GM18505 (cell line): Measurements from ENCODE around the gene CLCN1.

ENCODE experiments used
- ATAC-seq: cut with Tn5 transposase; IDR thresholded peaks from one replicate; pipeline ENCODE4 v1.9.1; 2021; ENCODE audit not compliant: unreplicated experiment
- POLR2A ChIP-seq: IDR thresholded peaks from 4 replicates; pipeline ENCODE4 v1.6.1; 2011; ENCODE audit warnings: borderline replicate concordance; ENCODE audit not compliant: insufficient read depth, insufficient read length; ENCODE audit errors: extremely low read depth

The CLCN1 gene

GRCh38 chr7:143359771-143360353 is 44.0 kb downstream of the CLCN1 start:
- no peak for TF ChIP-seq POLR2A
- ATAC-seq = no peak

- no peak for TF ChIP-seq POLR2A
- ATAC-seq = no peak
Observed at GRCh38 chr7:143360788-143361551, 45.1 kb downstream of the CLCN1 start.

- no peak for TF ChIP-seq POLR2A
- ATAC-seq = no peak
Observed at GRCh38 chr7:143361552-143362130, 45.7 kb downstream of the CLCN1 start.

- ATAC-seq = no peak
- no peak for TF ChIP-seq POLR2A
Observed at GRCh38 chr7:143362131-143363015, 46.5 kb downstream of the CLCN1 start, which contains the start of gene FAM131B. Gene FAM131B, minus strand, starts transcription at chr7:143362713. Its CDS starts 110 bp downstream, at chr7:143362603.

- TF ChIP-seq POLR2A = no peak
Observed at GRCh38 chr7:143363016-143363937, 47.4 kb downstream of the CLCN1 start.

GRCh38 chr7:143367972-143368371 is 52.1 kb downstream of the CLCN1 start:
- ATAC-seq = no peak
- no peak for TF ChIP-seq POLR2A

More at GRCh38 chr7:143363016-143363937, 47.4 kb downstream of the CLCN1 start:
- ATAC-seq = no peak

- no peak for TF ChIP-seq POLR2A
- ATAC-seq = no peak
Observed at GRCh38 chr7:143368387-143368786, 52.5 kb downstream of the CLCN1 start.

- no peak for TF ChIP-seq POLR2A
- no peak for ATAC-seq
Observed at GRCh38 chr7:143369678-143370651, 54.1 kb downstream of the CLCN1 start.

- ATAC-seq = no peak
Observed at GRCh38 chr7:143372070-143372469, 56.2 kb downstream of the CLCN1 start.

GRCh38 chr7:143373255-143373794 is 57.4 kb downstream of the CLCN1 start:
- ATAC-seq = no peak
- TF ChIP-seq POLR2A = no peak

More at GRCh38 chr7:143372070-143372469, 56.2 kb downstream of the CLCN1 start:
- TF ChIP-seq POLR2A = no peak

- no peak for TF ChIP-seq POLR2A
- no peak for ATAC-seq
Observed at GRCh38 chr7:143374561-143374960, 58.6 kb downstream of the CLCN1 start.

GRCh38 chr7:143375298-143376034 is 59.6 kb downstream of the CLCN1 start:
- TF ChIP-seq POLR2A = no peak
- ATAC-seq = no peak
